LHCN-M2 (cell line): ENCODE results near the gene OR51L1. TPM values are rescaled to one million over a fixed set of nuclear protein-coding genes. Genes with fewer than 3 reads are reported as not detected.
"Not testable (repeated sequence)": the region's sequence is repeated elsewhere in the genome, so short reads cannot be mapped to it uniquely, and the experiment has no call there.

Experiments used
- DNase-seq: peaks from one replicate; pipeline ENCODE4 v3.0.0-alpha.2; 2012; ENCODE audit warnings: low read depth
- polyA plus RNA-seq: library from polyadenylated mRNA; unstranded; fragments of >200 nt; gene quantifications from one replicate; pipeline ENCODE4 v1.2.1, GENCODE V29; 2012; ENCODE audit warnings: missing spikeins
- total RNA-seq: library from RNA; depleted of rRNA; stranded (reverse); fragments of >200 nt; gene quantifications from 2 replicates; pipeline ENCODE4 v1.2.3, GENCODE V29; 2014; rRNA removed

The OR51L1 gene, protein sequence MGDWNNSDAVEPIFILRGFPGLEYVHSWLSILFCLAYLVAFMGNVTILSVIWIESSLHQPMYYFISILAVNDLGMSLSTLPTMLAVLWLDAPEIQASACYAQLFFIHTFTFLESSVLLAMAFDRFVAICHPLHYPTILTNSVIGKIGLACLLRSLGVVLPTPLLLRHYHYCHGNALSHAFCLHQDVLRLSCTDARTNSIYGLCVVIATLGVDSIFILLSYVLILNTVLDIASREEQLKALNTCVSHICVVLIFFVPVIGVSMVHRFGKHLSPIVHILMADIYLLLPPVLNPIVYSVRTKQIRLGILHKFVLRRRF
- not detected in 2 replicates for total RNA-seq
- not detected for polyA plus RNA-seq

DNA sequence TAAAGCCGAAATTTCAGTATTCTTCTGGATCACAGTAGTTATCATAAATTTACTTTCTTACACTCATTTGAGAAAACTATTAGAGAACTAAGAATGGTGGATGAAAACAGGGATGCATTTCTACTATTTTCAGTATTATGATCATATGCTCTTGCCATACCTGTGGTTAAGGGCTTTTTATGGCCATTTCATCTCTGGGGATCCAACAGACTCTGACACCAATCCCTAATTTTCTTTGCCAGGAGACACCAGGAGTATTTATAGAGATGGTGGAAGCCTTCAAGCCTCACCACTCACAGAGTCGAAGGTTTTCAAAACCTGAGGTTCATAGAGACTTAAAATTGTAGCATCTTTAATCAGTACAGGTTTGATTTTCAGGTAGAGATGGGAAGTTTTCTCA is at the start of gene OR51L1:
Gene OR51L1, plus strand, starts transcription at position 301 of the 400 bp plus-strand sequence. CDS start 4,132 bp downstream, outside the sequence.
- no peak for DNase-seq

DNA sequence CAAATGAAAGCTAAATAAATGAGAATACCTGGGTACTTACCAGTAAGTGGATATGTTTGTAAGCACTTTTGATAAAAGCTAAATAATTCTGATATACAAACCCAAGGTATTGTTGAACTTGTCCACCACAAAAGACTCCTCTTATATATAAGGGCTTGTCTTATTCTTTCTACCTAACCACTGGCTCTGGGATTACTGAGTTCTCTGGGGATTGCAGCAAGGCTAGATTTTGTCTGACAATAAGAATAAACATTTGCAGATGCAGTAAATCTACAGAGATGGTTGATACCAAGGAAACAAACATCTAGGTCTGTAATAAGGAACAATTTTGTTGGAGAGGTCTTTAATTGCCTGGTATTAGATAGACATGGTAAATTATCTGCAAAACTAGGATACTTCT is 47.1 kb upstream of the OR51L1 start, which contains the start of gene OR51A4:
Gene OR51A4, minus strand, starts transcription at position 101 of the 400 bp plus-strand sequence. CDS start 505 bp downstream, outside the sequence.
- no peak for DNase-seq

DNA sequence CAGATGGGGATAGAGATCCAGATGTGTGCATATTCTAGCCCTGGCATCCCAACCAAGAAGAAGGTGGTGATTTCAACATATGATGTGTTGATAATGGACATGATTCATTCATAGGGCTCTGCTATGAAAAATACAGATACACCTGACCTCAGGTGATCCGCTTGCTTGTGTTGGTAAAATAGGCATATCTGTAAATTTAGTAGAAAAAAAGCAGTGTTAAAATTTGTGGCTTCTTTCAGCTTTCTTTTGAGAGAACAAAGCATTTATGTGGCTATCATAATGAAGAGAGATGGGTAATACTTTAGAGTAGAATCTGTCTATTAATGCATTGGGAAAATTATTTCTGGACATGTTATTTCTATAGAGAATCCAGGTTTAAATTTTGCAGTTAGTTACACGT is 39.0 kb upstream of the OR51L1 start, which contains the start of gene OR51A2:
Gene OR51A2, minus strand, starts transcription at position 101 of the 400 bp plus-strand sequence. Its CDS starts 0 bp downstream, at position 101.
- not testable (repeated sequence) for DNase-seq

DNA sequence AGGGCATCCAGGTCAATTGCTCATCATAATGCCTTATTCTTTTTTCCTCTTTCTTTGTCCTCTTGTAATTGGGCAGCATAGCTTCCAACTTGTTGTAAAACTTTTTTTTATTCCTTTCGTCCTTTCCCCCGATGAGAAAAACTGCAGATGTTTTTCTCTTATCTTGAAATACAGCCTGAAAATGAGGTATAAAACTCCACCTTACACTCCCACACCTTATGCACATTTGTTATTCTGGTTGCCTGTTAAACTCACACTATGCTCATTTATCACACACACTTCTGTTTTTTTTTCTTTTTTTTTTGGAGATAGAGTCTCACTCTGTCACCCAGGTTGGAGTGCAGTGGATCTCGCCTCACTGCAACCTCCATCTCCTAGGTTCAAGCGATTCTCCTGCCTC is 37.3 kb upstream of the OR51L1 start:
- DNase-seq = no peak

DNA sequence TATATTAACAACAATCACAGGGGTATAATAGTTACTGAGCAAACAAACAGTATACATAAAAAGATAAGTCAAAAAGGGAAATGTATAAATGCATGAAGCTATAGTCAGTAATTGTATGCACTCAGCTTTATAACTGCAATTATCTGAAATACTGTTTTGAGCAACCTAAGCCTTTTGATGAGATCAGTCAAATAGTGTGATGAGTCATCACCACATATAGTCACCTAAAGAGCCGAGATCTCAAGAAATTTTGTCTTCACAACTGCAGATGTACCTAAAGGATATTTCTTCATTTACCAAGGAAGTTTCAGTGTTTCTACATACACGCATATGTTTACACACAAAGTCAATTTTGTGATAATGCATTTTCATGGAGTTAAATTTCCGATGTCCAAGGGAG is 33.8 kb upstream of the OR51L1 start:
- DNase-seq = no peak

DNA sequence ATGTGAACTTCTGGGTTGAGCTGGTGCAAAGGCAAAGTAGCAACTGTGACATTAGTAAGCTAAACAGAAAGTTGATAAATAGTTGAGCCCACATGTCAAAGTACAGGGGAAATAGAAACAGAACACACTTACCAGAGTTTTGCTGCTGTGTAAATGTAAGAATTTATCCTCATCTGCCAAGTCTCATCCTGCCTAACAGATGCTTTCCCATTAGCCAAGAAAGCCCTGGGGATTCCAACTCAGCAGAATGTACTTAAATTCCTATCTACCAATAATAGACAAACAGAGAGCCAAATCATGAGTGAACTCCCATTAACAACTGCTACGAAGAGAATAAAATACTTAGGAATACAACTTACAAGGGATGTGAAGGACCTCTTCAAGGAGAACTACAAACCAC is 31.8 kb upstream of the OR51L1 start:
- DNase-seq = peak; percentile 13

DNA sequence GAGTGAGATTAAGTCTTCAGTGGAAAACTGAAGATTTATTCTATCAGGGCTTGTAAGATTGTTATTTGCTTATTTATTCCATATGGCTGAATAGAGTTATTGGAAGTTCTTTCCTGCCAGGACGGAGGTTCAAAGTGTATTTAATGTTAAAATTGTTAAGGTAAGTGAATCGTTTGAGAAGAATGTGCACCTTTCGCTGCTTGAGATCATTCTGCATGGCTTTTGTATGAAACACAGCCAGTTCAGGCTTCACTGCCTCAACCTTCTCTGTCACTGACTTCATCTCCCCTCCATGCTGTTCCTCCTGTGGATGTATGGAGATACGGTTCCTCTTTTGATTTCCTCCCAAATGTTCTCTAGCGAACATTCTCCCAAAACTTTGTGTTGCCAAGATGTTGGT is 19.2 kb upstream of the OR51L1 start:
- DNase-seq = no peak

DNA sequence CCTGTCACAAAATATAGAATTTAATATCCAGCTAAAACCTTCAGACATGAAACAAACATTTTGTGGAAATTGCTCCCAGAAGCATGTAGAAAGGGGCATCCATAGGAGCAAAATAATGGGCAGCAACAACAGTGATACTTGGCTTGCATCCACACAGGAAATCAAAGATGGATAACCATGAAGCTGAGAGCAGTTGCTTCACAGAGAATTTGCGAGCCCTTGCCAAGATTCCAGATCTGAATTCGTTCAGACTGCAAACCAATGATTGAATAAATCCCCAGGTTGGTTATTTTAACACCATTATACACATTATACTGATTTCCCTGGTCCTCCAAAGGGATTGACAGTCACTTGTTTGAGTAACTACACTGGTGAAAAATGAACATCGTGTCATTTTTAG is 15.6 kb upstream of the OR51L1 start:
- DNase-seq = no peak

DNA sequence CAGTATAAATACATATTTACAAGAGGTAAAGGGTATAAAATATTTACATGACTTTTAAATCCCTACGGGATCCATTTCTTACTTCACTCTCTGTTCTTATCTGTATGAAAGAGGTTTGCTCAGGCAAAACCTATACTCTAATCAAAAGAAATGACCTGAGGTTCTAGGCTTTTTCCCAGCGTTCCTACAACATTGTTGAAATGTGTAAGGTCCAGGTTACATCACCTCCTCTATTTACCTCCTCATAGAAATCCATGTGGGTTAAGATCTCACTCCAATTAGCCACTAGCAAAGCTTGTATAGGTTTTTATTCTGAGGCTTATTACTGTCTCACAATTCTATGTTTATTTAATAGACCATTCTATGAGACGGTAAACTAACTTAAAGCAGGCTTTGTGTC is 12.0 kb upstream of the OR51L1 start:
- no peak for DNase-seq

DNA sequence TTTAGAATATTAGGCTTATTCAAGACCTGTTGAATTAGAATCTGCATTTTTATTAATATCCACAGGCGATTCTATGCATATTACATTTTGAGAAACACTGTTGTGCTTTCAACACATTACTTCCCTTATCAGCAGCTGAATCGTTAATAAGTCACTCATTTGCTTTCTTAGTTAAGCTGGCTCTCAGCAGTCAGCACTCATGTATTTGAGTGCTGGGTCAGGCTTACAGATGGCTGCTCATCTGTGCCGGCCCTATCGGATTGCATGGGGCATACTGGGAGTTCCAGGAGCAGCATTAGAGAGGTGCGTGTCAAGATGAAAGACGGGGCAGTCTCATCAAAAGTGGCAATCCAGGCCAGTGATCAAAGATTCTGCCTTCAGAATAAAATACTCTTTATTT is 10.8 kb upstream of the OR51L1 start:
- DNase-seq = no peak

DNA sequence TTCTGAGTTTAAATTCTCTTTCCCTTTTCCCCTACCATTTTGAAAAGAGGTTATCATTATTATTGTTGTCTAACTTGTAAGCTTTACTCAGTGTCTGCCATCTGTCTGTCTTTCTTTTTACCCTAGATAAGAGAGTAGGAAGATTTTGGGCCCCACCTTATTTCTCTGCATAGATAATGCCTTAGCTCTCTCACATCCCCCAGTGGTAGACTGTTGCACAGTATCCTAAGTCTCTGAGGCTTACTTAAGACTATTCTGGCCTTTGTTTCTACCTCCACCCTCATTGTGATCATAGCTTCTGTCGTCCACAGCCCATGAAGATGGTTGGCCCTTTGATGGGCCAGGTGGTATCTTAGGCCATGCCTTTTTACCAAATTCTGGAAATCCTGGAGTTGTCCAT is 3.6 kb upstream of the OR51L1 start:
- DNase-seq = peak; percentile 25

DNA sequence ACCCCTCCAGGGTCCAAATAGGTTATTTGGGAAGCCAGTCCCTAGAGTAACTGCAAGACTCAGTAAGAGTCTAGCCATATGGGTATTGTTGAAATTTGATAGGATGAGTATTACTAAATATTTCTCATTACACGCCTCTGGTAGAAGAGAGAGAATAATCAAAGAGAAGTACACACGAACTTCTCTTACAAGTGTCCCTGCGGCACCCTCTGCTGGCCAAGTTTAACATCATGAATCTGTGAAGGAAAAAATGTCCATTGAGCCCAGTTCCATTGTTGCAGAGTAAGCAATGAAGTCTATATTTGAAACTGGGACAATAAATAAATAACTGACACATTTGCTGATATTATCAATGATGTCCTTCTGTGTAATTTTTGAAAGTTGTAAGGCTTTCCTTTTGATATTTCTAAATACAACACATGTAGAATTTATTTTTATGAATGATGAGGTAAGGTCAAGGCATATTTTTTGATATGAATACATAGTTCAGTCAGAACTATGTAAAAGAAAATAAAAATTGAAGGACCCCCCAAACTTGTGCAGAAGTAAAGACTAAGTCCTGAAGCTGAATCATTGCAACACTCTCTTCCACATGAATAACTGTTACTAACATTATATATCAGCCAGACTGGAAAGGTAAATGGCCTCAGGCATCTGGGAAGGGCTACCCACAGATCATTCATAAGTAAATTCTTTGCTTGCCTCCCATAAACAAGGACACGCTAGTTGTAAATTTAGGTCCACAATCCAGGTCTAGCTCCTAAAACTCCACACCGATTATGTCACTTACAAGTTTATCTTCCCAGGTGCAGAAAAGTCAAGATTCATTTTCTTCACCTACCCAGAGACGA is 10.0 kb downstream of the OR51L1 start:
- peak; percentile 60 for DNase-seq

DNA sequence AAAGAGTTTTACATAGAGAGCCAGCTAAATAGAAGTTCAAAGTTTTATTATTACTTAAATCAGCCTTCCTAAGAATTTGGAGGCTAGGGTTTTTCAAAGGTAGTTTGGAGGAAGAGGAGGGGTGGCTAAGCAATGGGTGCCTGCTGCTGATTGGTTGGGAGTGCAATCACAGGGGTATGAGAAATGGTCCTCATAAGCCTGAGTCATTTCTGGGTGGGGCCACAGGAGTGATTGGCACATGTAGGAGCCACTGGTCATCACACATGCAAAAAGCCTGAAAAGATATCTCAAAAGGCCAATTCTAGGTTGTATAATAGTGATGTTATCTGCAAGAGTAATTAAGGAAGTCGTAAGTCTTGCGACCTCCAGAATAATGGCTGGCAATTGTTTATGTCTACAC is 12.9 kb downstream of the OR51L1 start:
- DNase-seq = peak; percentile 1

DNA sequence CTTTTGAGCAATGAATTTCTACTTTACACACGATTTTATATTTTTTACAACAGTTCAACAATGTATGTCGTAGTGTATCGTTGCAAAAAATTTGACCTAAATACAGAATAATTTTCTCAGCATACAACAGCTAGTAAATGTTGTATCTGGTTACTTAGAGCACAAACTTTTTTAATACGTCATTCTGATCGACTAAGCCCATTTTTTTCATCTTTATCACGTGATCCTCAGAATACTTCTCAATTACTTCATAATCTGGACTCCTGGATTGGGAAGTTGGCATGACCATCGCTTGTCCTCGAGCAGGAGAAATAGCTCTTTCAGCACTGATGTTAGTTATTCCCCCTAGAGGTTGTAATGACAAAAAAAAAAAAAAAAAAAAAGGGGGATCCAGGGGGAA is 16.6 kb downstream of the OR51L1 start:
- DNase-seq = no peak

DNA sequence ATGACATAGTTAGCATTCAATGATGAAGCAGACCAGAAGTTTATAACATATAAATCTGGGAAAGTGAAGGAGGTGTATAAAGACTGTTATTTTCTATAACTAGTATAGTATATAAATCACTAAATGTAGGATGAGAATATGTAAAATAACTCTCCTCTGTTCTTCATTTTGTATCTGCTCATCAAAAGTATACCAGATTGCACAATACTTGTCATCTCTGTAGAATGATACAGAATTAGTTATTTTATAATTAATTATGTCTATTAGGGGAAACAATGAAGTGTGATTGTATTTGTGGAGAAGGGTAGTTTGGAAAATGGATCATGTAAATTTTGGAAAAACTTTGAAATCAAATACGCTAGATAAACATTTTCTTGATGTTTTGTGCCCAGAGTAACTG is 18.4 kb downstream of the OR51L1 start:
- no peak for DNase-seq

DNA sequence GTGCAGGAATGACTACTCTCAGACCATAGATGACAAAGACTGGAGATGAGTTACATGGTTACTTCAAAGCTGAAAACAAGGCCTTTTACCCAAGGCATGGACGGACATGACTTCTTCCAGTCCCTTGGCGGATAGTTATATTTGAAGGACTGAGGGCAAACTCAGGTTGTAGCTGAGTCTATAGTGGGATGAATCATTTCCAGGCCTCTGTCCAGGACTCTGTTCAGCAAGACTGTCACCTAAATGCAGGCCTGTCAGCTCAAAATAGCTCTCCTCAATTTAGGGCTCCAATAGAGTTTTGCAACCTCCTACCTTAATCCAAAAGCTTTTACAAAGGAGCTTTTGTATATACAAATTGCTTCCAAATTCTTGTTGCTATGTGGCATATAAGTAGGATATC is 27.3 kb downstream of the OR51L1 start:
- no peak for DNase-seq

DNA sequence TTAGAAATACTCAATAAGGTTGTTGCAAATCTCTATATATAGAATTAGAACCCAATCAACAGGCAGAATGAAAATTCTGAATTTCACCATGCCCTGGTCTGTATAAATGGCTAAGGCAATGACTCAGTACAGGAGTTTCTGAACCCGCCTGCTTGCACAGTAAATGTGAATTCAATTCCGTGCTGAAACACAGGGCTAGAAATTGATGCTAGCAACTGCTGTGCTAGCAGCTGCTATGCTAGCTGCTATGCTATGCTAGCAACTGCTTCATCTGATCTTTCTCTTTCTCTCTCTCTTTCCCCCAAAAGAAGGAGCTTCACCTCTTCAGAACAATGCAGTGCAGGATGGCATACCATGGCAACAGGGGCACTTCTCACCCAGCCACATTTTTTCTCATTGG is 42.0 kb downstream of the OR51L1 start:
- DNase-seq = peak; percentile 9

DNA sequence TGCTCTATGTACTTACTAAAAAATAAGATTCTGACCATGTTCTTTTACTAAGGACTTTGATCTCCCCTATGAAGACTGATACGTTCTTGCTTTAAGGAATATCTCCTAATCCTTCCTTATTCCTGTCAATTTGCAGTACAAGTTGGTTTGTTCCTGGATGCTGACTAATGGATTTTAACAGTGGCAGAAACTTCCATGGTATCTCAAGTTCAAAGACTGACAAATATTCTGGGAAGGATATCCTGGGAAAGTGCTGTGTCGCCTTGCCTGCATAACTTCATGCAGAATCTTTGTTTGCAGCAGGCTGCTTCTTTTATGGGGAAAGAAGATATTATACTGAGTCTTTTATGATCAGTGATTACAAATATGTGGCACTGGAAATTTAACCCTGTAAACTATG is 43.3 kb downstream of the OR51L1 start:
- no peak for DNase-seq

DNA sequence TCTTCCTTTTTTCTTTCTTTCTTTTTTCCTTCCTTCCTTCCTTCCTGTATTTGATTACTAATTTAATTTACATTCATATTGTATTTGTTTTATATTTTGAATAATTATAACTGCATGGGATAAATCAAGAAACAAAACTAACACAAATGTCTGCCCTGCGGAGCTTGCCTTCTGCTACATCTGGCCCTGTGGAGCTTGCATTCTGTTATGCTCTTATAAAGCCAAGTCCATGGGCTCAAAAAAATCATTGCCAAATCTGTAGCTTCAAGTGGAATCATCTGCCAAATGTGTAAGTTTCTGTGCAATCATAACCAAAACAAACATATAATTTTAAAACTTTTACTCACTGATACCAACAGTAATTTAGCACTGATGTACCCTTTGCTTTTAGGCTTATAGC is 43.7 kb downstream of the OR51L1 start:
- no peak for DNase-seq

DNA sequence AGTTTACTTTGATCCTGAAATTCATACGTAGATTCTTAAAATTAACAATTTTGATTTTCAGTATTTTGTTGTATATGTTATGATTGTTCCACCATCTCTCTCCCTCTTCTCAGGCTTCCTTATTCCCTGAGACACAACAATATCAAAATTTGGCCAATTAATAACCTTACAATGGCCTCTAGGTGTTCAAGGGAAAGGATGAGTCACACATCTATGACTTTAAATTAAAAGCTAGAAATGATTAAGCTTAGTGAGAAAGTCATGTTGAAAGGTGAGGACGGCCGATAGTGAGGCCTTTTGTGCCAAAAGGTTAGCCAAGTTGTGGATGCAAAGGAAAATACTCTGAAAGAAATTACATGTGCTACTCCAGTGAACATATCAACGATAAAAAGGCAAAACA is 46.2 kb downstream of the OR51L1 start:
- no peak for DNase-seq

DNA sequence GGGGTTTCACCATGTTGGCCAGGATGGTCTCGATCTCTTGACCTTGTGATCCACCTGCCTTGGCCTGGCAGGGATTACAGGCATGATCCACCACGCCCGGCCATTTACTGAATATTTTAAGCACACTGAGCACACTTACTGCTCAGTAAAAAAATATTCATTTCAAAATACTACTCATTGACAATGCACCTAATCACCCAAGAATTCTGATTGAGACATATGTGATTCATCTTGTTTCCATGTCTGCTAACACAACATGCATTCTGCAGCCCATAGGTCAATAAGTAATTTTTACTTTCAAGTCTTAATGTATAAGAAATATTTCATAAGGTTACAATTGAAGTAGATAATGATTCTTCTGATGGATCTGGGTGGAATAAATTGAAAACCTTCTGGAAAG is 47.4 kb downstream of the OR51L1 start:
- DNase-seq = no peak

DNA sequence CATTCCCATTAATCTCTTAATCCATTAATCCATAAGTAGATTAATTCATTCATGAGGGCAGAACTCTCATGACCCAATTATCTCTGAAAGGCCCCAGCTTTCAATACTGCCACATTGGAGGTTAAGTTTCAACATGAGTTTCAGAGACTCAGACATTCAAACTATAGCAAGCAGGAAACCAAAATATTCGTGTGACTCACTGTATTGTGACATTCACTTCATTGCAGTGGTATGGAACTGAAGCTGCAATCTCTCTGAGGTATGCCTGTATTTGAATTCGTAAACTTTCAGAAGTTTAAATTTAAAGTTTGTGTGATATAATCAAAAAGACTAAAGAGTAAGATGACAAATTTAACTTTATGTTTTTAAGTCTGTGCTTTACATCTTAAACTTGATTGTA is 48.7 kb downstream of the OR51L1 start:
- peak; percentile 3 for DNase-seq

DNA sequence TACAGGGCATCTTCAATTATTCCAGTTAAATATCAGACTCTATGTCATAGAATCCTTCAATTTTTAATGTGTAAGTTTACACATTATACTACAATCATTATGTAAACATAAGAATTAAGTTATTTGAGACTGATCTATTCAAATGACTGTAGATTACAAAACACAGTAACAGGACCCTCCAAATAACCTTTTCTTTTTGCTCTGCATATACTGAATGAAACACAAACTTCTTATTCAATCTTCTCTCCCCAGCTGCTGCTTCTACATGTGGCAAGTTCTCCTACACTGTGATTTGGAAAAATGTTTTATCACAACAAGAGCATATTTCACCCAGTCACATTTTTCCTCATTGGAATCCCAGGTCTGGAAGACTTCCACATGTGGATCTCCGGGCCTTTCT is 51.6 kb downstream of the OR51L1 start, which contains the start of gene OR52J3:
Gene OR52J3, plus strand, starts transcription at position 301 of the 400 bp plus-strand sequence. Its CDS starts 0 bp downstream, at position 301.
- DNase-seq = no peak
